Measurements from ENCODE around the gene KLHL3. TPM values are rescaled to one million over a fixed set of nuclear protein-coding genes. Genes with fewer than 3 reads are reported as not detected.

The KLHL3 gene
- total RNA-seq, 6 experiments from 2014 or later = 1.9 to 8.5 (median 3.3) TPM

DNA sequence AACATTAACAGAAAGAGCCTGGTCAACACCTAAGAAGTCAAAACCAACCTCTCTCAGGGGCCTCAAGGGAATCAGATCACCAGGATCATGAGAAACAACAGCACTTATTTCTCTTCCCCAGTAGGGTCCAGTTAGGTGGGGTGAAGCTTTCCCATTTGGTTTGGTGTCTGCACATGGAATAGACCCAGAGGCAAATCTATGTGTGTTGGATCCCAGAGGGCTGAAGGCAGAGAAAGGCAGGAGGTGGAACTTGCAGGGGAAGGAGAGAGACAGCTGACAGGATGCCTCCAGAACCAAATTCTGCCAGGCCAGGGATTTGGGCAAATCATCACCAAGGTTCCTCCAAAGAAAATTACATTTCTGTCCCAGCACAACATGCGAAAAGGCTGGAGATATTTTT is 132.0 kb downstream of the KLHL3 start:
- 70% methylated on average over 1 of the region's 1 CpG for WGBS (ENCODE audit: insufficient coverage, low coverage, low lambda C conversion rate, missing lambda C conversion rate)
- Histone ChIP-seq H3K4me1 (no peaks in the 10 kb centered on the region), H3K4me3 (no peak overlapping the region), H3K9me3 (no peaks in the 10 kb centered on the region), H3K36me3 (no peaks in the 10 kb centered on the region), H3K27ac (no peak overlapping the region), H3K27me3 (no peaks in the 10 kb centered on the region)
- intact Hi-C loops (cut with DNase I) = no loop called here
- TF ChIP-seq, protein P1, sequence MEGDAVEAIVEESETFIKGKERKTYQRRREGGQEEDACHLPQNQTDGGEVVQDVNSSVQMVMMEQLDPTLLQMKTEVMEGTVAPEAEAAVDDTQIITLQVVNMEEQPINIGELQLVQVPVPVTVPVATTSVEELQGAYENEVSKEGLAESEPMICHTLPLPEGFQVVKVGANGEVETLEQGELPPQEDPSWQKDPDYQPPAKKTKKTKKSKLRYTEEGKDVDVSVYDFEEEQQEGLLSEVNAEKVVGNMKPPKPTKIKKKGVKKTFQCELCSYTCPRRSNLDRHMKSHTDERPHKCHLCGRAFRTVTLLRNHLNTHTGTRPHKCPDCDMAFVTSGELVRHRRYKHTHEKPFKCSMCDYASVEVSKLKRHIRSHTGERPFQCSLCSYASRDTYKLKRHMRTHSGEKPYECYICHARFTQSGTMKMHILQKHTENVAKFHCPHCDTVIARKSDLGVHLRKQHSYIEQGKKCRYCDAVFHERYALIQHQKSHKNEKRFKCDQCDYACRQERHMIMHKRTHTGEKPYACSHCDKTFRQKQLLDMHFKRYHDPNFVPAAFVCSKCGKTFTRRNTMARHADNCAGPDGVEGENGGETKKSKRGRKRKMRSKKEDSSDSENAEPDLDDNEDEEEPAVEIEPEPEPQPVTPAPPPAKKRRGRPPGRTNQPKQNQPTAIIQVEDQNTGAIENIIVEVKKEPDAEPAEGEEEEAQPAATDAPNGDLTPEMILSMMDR (IDR thresholded peaks at IDR 0.05) = no peak
- TF ChIP-seq POLR2A (IDR thresholded peaks at IDR 0.05) = no peak
- no peak for DNase-seq
- no peak for ATAC-seq

DNA sequence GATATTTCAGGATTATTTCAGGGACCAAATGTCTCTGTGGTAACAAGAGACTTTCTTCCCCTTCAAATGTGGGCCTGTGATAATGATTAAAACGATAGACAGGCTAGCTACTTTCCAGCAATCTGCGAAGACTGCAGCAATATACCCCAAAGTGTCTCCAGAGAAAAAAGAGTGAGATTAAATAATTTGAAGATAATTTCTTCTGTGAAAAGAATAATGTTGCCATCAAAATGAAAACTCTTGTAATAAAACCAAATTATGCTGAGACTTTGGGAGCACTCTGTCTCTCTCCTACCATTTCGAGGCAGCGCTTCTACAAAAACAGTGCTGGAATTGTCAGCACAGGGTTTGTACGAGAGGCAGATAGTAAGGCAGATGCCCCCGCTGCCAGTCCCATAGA is 132.5 kb downstream of the KLHL3 start:
- H3K27me3 ChIP-seq = no peaks in the 10 kb centered on the region
- no peak for TF ChIP-seq POLR2A (IDR thresholded peaks at IDR 0.05)
- TF ChIP-seq, protein P1 (IDR thresholded peaks at IDR 0.05) = no peak
- intact Hi-C loops (cut with DNase I) = no loop called here
- WGBS (ENCODE audit: insufficient coverage, low coverage, low lambda C conversion rate, missing lambda C conversion rate) = 62% methylated on average over 4 of the region's 6 CpGs
- DNase-seq (no peak), ATAC-seq (no peak)
- no peak overlapping the region for H3K27ac ChIP-seq
- no peaks in the 10 kb centered on the region for H3K4me1 ChIP-seq
- H3K9me3 ChIP-seq = no peaks in the 10 kb centered on the region
- no peaks in the 10 kb centered on the region for H3K36me3 ChIP-seq
- H3K4me3 ChIP-seq = no peak overlapping the region

DNA sequence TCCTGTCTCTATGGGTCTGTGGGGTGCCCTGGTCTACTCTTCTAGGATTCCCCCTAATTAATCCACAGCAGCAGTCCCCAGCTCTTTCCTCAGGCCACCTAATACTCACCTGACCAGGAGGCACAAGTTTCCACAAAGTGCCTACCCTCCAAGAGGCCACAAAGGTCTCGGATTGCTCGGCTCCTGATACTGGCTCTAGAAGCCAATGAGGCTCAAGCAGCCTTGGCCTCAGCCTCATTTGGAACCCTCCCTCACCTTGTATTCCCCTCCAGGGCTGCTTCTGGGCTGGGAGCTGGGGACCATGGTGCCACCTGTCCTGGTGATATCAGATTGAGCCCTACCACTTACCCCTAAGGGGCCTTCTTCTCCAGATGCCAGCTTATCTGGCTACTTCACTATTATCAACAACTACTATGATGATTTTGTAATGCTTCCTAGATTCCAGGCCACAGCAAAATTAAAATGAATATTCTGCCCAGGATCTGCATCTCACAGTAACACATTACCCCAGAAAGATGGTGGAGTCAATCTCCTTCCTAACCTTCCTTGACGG is 133.1 kb downstream of the KLHL3 start:
- no peaks in the 10 kb centered on the region for H3K9me3 ChIP-seq
- ATAC-seq (no peak), DNase-seq (no peak)
- H3K4me1 ChIP-seq = no peaks in the 10 kb centered on the region
- intact Hi-C loops (cut with DNase I) = no loop called here
- no peak overlapping the region for H3K4me3 ChIP-seq
- no peaks in the 10 kb centered on the region for H3K36me3 ChIP-seq
- no peak overlapping the region for H3K27ac ChIP-seq
- no peaks in the 10 kb centered on the region for H3K27me3 ChIP-seq
- TF ChIP-seq, protein P1 (IDR thresholded peaks at IDR 0.05) = no peak
- TF ChIP-seq POLR2A (IDR thresholded peaks at IDR 0.05) = no peak
- WGBS (ENCODE audit: insufficient coverage, low coverage, low lambda C conversion rate, missing lambda C conversion rate) = 86% methylated on average over 3 of the region's 3 CpGs

DNA sequence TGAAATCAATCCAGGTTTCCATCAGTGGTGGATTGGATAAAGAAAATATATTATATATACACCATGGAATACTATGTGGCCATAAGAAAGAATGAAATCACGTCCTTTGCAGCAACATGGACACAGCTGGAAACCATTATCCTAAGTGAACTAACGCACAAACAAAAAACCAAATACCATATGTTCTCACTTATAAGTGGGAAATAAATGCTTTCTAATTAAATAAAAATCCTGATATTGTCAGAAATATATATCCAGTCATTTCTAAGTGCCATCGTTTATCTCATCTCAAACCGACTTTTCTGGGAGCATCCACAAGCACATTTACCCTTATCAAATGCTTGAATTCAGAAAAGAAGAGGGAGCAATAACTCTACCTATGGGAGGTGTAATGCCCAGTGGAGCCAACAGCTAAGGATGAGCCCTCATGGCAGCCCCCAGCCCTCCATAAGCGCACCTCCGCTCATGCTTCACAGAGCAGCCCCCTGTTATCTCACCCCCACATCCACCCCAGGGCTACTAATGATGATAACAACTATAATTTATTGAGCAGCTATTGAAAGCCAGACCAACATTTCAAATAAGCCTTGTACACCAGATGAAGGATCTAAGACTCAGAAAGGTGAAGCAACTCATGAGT is 135.0 kb downstream of the KLHL3 start:
- Histone ChIP-seq H3K9me3 (no peaks in the 10 kb centered on the region), H3K36me3 (no peaks in the 10 kb centered on the region), H3K4me1 (no peaks in the 10 kb centered on the region), H3K27ac (no peak overlapping the region), H3K27me3 (no peaks in the 10 kb centered on the region), H3K4me3 (no peak overlapping the region)
- WGBS (ENCODE audit: insufficient coverage, low coverage, low lambda C conversion rate, missing lambda C conversion rate) = 82% methylated on average over 6 of the region's 6 CpGs
- DNase-seq = no peak
- intact Hi-C loops (cut with DNase I) = no loop called here
- ATAC-seq = no peak
- TF ChIP-seq, protein P1 (IDR thresholded peaks at IDR 0.05) = no peak
- TF ChIP-seq POLR2A (IDR thresholded peaks at IDR 0.05) = no peak

All from right lobe of liver (tissue), 6 donors.